ENCODE data around the gene RPS27L. TPM values are rescaled to one million over a fixed set of nuclear protein-coding genes. Genes with fewer than 3 reads are reported as not detected.

RPS27L gene
- total RNA-seq, 4 donors from 2014 or later, result 47.8 to 94.9 (median 51.5) TPM

- H3K9me3 ChIP-seq, result no peaks in the 10 kb centered on the region
- H3K27ac ChIP-seq, result no peak overlapping the region
- DNase-seq (ENCODE audit: low spot score in 2 of 2), result no peak
- H3K4me3 ChIP-seq, result no peak overlapping the region
- 88% methylated on average over 3 of the region's 3 CpGs for WGBS
- TF ChIP-seq EP300 (IDR thresholded peaks at IDR 0.05), result no peak
- TF ChIP-seq POLR2AphosphoS5 (IDR thresholded peaks at IDR 0.05), result no peak
- TF ChIP-seq CTCF (IDR thresholded peaks at IDR 0.05), result no peak
- no peak for TF ChIP-seq POLR2A (IDR thresholded peaks at IDR 0.05)
- H3K36me3 ChIP-seq, result no peaks in the 10 kb centered on the region
- H3K4me1 ChIP-seq, result peaks cover 12% of the 10 kb centered on the region
- H3K27me3 ChIP-seq, result no peaks in the 10 kb centered on the region
These were observed 38.4 kb downstream of the RPS27L start for GRCh38 chr15:63118854-63119253.

GRCh38 chr15:63114465-63114864 lies 42.8 kb downstream of the RPS27L start:
- Histone ChIP-seq H3K27ac (no peak overlapping the region), H3K4me3 (no peak overlapping the region), H3K4me1 (no peaks in the 10 kb centered on the region), H3K27me3 (no peaks in the 10 kb centered on the region), H3K36me3 (no peaks in the 10 kb centered on the region), H3K9me3 (no peaks in the 10 kb centered on the region)
- DNase-seq (ENCODE audit: low spot score in 2 of 2), result no peak
- 55% methylated on average over 2 of the region's 2 CpGs for WGBS
- TF ChIP-seq CTCF (IDR thresholded peaks at IDR 0.05) (no peak), POLR2AphosphoS5 (IDR thresholded peaks at IDR 0.05) (no peak), EP300 (IDR thresholded peaks at IDR 0.05) (no peak), POLR2A (IDR thresholded peaks at IDR 0.05) (no peak)

- no peaks in the 10 kb centered on the region for H3K4me1 ChIP-seq
- 90% methylated on average over 3 of the region's 3 CpGs for WGBS
- TF ChIP-seq POLR2AphosphoS5 (IDR thresholded peaks at IDR 0.05) (no peak), EP300 (IDR thresholded peaks at IDR 0.05) (no peak), POLR2A (IDR thresholded peaks at IDR 0.05) (no peak)
- no peak overlapping the region for H3K27ac ChIP-seq
- no peaks in the 10 kb centered on the region for H3K27me3 ChIP-seq
- H3K4me3 ChIP-seq, result no peak overlapping the region
- DNase-seq (ENCODE audit: low spot score in 2 of 2), result no peak
- H3K9me3 ChIP-seq, result no peaks in the 10 kb centered on the region
- no peaks in the 10 kb centered on the region for H3K36me3 ChIP-seq
These were observed 44.4 kb downstream of the RPS27L start for GRCh38 chr15:63112871-63113270.

- H3K4me3 ChIP-seq, result no peak overlapping the region
- H3K4me1 ChIP-seq, result no peaks in the 10 kb centered on the region
- no peaks in the 10 kb centered on the region for H3K27me3 ChIP-seq
- H3K36me3 ChIP-seq, result no peaks in the 10 kb centered on the region
- DNase-seq (ENCODE audit: low spot score in 2 of 2), result no peak
- no peaks in the 10 kb centered on the region for H3K9me3 ChIP-seq
- no peak overlapping the region for H3K27ac ChIP-seq
- no peak for TF ChIP-seq EP300 (IDR thresholded peaks at IDR 0.05)
- no peak for TF ChIP-seq CTCF (IDR thresholded peaks at IDR 0.05)
- no peak for TF ChIP-seq POLR2A (IDR thresholded peaks at IDR 0.05)
- no peak for TF ChIP-seq POLR2AphosphoS5 (IDR thresholded peaks at IDR 0.05)
These were observed 45.8 kb downstream of the RPS27L start for GRCh38 chr15:63111481-63111880.

- Histone ChIP-seq H3K27ac (no peak overlapping the region), H3K36me3 (no peaks in the 10 kb centered on the region), H3K27me3 (no peaks in the 10 kb centered on the region), H3K4me1 (no peaks in the 10 kb centered on the region), H3K9me3 (no peaks in the 10 kb centered on the region), H3K4me3 (no peak overlapping the region)
- 91% methylated on average over 3 of the region's 3 CpGs for WGBS
- DNase-seq (ENCODE audit: low spot score in 2 of 2), result no peak
- TF ChIP-seq POLR2AphosphoS5 (IDR thresholded peaks at IDR 0.05), result no peak
- TF ChIP-seq EP300 (IDR thresholded peaks at IDR 0.05), result no peak
- TF ChIP-seq POLR2A (IDR thresholded peaks at IDR 0.05), result no peak
- no peak for TF ChIP-seq CTCF (IDR thresholded peaks at IDR 0.05)
These were observed 46.8 kb downstream of the RPS27L start for GRCh38 chr15:63110428-63111026.

- 74% methylated on average over 2 of the region's 2 CpGs for WGBS
- Histone ChIP-seq H3K27ac (no peak overlapping the region), H3K9me3 (no peaks in the 10 kb centered on the region), H3K27me3 (no peaks in the 10 kb centered on the region), H3K4me1 (no peaks in the 10 kb centered on the region), H3K36me3 (no peaks in the 10 kb centered on the region), H3K4me3 (no peak overlapping the region)
- no peak for TF ChIP-seq POLR2AphosphoS5 (IDR thresholded peaks at IDR 0.05)
- TF ChIP-seq POLR2A (IDR thresholded peaks at IDR 0.05), result no peak
- TF ChIP-seq EP300 (IDR thresholded peaks at IDR 0.05), result no peak
- no peak for TF ChIP-seq CTCF (IDR thresholded peaks at IDR 0.05)
- DNase-seq (ENCODE audit: low spot score in 2 of 2), result no peak
These were observed 47.4 kb downstream of the RPS27L start for GRCh38 chr15:63109920-63110319.
